Hematopoietic multipotent progenitor cell treated with erythropoietin and hydrocortisone succinate and interleukin-3 and kit ligand, for 4 days (in vitro differentiated cells): ENCODE data around the gene SYNE2.
"Not testable (repeated sequence)": the region's sequence is repeated elsewhere in the genome, so short reads cannot be mapped to it uniquely, and the experiment has no call there.

Experiments used
- DNase-seq: peaks from one replicate; pipeline ENCODE4 v3.0.0-alpha.2; 2015

Gene SYNE2

DNA sequence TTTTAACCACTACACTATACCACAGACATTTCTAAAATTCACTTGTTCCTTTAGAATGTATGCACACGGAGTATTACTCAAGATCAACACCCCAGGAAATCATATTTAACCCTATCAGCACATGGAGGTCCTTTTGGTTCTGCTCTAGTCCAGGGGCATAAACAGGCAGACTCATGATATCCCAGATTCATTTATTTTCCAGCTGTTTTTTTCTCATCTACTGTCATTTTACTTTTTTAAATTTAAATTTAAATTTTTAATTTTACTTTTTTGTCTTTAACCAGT is 17.9 kb downstream of the SYNE2 start:
- DNase-seq, result not testable (repeated sequence)

DNA sequence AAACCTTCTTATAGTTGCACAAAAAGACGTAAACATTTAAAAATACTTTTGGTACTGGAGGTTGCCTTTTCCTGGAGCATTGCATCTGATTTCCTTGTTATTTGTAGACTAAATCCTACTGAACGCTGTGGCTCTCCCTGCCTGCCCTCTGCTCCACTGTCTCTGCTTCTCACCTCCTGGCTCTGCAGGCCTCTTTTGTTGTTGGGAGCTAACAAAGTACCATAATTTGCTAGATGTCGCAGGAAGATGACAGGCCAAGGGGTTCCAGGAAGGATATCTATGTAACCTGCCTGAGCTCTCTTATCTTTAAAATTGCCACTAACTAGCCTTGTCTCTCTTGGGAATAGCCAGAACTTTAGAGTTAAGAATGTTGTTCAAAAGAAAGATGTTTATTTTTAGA is 21.4 kb downstream of the SYNE2 start:
- no peak for DNase-seq

DNA sequence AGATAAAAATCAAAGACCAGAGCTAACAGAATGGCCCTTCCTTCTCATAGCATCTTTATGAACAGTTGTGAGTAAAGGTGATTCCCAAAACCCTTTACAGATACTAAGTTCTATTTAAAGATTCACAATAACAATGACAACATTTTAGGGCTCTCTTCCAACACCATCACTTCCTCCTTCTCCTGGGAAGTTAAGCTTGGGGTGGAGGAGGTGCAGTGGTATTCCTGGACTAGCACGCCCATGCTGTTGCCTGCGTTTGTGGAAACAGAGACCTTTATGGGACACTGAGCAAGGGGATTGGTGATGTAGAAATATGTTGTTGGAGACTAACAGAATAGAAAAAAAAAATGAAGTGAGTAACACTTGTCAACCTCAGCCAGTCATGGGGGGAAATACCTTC is 22.5 kb downstream of the SYNE2 start:
- DNase-seq, result no peak

DNA sequence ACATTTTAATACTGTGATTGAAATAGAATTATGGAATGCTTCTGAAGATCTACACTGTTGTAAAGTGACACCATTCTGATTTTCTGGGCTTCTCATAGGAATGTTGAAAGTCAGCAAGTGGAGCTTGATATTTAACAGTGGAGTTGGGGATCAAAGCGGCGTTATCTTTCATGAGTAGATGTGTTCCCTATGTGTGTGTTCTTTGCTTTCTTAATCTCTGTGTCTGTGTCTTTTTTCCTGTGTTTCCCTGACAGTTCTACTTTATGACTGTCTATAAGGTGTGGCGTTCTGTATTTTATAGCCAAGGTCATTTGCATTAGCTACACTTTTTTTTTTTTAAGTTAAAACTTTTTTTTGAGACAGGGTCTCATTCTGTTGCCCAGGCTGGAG is 24.7 kb downstream of the SYNE2 start:
- DNase-seq, result no peak

DNA sequence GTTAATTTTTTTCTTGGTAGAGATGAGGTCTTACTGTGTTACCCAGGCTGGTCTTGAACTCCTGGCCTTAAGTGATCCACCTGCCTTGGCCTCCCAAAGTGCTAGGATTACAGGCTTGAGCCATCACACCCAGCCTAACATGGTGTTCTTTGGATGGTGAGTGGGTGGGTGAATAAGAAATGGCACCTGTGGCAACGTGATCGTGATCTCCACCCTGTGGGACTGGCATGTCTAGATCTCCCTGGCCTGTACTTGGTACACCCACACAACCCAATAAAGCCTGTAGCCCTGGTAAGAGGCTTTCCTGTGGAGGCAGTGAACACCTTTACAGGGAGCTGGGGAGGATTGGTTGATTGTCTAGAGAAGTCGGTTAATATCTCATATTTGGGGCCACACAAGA is 25.2 kb downstream of the SYNE2 start:
- DNase-seq, result no peak

DNA sequence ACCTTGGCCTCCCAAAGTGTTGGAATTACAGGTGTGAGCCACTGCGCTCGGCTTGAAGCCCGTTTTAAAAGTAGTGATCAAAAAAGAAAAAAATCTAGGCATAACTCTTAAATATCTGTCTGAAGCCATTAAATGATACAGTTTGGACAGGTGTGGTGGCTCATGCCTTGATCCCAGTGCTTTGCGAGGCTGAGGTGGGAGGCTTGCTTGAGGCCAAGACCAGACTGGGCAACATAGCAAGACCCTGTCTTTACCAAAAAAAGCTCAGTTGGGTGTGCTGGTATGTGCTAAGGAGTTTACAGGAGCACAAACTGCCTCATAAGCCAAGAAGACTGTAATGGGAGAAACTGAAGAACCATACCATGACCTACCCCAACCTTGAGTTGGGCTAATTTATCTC is 26.0 kb downstream of the SYNE2 start:
- DNase-seq, result no peak

DNA sequence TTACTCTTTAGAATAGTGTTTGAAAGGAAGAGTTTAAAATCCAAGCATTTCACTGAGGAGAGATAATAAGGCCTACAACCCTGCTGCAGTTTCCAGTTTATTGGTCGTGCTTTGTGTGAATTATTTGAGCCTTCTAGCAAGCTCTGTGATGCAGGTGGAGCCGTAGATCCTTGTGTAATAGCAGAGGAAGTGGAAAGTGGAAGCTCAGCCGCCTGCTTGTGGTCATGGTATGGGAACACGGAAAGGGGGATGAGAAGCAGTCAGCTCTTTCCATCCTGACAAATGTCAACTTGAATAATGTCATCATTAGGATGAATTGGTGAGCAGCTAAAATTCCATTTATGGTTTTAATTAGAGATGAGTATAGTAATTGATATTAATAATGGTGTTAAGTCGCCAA is 29.1 kb downstream of the SYNE2 start:
- peak; percentile 15 for DNase-seq

DNA sequence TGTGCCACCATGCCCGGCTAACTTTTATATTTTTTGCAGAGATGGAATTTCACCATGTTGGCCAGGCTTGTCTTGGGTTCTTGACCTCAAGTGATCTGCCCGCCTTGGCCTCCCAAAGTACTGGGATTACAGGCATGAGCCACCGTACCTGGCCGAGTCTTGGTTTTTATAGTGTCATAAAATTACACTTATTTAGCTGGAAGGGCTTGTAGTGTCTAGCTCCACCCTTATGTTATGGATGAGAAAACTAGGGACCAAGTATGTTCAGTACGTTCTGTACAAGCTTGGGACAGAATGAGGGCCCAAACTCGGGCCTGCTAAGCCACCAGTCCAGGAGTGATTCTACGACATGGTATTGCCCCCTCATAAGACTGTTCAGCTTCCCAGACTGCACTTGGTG is 35.1 kb downstream of the SYNE2 start:
- DNase-seq, result no peak

DNA sequence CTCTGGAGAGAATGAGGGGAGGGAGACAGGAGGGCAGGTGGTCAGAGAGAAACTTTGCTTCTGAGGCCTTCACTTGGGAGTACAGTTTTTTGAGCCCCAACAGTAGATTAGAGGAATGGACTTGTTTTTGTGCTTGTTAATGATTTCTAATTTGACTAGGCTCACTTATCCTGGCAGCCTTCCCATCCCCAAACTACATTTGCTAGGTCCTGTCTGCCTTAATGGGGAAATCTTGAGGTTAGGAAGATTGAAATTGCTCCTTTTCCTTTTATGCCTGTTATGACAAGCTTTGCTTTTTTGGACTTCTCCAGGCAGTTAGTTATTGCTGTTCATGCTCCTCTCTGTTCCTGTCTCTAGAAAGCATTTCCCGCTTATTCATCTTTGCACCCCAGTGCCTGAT is 37.7 kb downstream of the SYNE2 start:
- DNase-seq, result no peak

DNA sequence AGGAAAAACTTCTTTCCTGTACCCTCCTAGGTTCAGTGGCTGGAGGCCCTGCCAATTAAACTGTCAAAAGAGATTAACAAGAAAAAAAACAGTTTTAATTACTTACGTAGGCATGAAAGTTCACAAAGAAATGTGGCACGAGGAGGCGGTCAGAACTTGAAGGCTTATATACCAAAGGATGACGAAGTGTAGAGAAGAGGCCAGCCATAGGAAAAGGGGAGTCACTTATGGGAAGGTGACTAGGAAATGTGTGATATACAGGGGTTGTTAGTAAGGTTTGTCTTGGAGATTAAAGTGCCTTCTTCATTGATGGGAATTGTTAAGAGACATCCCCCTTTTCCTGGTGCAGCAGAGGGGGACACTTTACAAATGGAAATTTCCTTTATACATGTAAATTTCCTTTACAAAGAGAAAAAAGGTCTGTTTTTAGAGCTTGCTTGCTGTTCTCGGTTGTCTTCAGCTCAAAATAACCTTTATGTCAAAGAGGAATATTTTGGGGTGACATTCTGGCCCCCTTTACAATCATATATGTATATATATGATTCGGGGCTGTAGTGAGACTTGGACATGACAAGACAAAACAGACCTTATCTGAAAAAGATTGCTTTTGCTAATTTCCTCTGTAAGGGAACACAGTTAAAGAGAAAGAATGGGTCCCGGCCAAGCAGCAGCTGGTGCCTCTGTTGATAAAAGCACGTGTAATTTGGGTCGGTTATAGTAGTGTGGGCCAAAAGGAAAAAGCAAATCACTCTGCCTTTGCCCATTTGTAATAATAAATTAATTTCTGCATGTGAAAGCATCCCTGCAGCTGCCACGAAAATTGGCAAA is 38.6 kb downstream of the SYNE2 start:
- peak; percentile 12 for DNase-seq

DNA sequence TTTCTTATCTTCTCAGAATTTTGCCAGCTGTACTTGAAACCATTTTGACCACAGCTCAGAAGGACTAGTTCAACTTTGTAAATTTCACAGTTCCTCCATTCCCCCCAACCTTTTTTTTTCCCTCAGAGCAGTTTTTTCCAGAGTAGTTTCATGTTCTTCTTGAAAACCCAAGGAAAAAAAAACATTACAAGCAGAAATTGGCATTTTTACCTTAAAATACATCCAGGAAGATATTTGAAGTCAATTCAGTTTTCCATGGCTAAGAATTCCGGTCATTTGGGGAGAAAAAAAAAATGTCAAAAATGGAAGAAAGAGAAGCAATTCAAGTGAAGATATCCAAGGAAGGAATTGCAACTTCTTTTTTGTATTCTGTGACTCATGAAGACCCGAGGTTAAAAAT is 39.5 kb downstream of the SYNE2 start:
- peak; percentile 13 for DNase-seq

DNA sequence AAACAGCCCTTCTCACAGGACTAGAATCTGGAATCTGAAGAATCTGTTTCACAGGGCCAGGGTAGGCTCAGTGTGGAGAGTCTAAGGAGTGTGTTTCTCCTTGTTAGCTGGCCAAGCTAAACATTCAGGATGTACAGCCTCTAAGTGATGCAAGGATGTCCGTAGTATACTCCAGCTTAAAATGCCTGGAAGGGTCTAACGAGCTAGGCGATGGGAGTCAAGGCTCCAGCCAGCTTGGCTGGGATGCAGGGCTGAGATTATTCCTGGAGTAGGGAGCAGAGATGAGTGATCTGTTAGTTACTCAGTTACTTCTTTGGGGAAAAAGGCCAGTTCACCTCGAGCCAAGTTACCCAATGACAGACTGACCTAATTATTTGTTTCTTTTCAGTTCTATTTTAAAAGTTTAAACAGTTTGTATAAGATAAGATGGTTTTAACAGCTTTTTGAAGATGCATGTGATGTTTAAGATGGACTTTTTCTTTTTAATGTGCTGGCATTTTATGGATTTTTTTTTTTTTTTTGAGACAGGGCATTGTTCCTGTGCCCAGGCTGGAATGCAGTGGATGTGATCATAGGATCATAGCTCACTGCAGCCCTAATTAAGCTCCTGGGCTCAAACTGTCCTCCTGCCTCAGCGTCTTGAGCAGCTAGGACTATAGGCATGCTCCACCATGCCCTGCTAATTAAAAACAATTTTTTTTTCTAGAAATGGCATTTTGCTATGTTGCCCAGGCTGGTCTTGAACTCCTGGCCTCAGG is 41.1 kb downstream of the SYNE2 start:
- DNase-seq, result no peak

DNA sequence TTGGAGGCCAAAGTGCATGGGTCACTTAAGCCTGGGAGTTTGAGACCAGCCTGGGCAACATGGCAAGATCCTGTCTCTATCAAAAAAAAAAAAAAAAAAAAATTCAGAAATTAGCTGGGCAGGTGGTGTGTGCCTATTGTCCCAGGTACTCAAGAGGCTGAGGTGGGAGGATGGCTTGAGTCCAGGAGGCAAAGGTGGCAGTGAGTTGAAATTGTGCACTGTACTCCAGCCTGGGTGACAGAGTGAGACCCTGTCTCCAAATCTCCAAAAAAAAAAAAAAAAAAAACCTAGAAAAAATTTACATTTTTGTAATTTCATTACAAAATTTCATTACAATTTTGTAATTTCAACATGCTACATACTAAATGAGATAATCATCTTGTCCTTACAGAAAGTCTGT is 42.7 kb downstream of the SYNE2 start:
- DNase-seq, result no peak

DNA sequence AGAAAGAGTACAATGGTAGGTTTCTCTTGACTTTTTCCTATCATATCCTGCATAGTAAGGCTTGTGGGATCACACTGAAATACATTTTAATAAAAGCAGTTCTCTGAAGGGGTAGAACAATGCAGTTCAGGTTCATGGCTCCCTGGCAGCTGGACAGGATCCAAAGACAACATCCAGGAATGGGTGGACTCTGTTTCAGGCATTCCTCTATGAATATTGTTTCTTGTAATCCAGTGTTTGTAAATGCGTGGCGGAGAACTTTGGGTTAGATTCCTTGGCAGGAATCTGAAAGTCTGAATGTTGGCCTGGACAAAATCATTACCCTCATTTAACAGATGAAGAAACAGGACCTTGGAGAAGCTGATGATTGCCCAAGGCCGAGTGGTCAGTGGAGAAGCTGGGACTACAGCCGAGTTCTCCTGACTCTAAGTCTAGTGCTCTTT is 43.5 kb downstream of the SYNE2 start:
- DNase-seq, result no peak

DNA sequence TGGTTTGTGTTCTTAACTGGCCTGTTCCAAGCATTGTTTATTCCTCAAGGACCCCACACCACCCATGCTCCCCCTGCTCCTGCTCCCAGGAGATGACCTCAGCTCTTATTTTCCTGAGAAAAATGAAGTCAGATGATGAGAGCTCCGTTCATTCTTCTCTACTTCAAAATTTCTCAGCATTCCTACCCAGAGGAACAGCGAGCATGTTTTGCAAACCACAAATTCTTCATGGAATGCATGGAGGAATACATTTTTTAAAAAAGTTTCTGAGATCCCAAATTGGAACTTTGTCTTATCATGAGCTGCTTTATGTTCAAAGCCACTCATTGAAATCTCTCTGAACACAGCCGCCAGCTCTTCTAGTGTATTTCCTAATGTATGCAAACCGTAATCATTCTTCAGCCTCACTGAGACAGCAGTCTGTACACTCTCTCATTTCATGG is 44.9 kb downstream of the SYNE2 start:
- DNase-seq, result no peak

DNA sequence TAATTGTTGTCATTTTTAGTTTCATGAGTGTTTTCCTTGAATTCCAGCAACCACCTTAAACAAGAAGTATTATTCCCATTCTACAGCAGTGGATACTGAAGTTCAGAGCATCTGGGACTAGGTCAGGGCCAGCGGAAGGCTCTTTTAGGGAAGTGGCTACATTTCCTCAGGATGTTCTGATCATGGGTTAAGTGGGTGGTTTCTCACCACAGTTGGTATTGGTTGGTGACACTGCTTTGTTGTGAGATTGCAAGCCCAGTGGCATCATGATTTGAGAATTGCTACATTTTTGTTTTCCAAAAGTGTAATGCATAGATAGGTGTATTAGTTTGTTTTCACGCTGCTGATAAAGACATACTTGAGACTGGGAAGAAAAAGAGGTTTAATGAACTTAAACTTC is 47.1 kb downstream of the SYNE2 start:
- DNase-seq, result peak; percentile 72

DNA sequence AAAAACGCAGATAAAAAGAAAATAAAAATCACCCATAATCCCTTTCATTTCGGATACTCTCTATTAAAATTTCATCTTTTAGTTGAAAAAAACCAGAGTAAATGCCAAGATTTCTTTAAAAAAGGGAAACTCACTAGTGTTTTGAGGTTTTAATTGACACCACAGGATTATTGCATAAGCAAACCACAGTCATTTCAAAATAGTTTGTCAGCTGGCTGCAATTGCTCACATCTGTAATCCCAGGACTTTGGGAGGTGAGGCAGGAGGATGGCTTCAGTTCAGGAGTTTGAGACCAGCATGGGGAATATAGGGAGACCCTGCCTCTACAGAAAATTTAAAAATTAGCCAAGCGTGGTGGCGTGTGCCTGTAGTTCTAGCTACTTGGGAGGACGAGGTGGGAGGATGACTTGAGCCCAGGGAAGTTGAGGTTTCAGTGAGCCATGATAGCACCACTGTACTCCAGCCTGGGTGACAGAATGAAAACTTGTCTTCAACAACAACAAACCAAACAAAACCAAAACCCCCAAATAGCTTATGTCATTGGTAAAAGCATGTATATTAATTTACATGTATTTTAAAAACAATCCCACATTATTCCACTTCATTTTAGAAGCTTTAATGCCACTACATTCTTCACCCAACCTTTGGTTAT is 48.8 kb downstream of the SYNE2 start:
- peak; percentile 77 for DNase-seq

DNA sequence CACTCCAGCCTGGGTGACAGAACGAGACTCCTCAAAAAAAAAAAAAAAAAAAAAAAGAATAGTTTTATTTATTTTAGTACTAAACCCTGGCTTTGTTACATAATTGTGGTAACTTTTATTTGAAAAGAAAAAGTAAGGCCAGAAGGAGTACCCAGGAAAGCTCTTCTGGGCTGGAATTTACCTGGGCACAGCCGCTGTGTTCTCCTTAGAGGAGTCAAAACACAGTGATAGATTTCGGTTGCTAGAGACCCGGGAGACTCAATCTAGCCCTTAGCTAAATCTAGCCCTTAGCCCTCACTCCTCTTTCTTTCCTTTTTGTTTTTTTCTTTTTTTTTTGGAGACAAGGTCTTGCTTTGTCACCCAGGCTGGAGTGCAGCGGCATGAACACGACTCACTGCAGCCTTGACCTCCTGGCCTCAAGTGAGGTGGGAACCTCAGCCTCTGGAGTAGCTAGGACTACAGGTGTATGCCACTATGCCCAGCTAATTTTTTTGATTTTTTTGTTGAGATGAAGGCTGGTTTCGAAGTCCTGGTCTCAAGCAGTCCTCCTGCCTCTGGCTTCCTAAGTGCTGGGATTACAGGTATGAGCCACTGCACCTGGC is 49.7 kb downstream of the SYNE2 start:
- no peak for DNase-seq

DNA sequence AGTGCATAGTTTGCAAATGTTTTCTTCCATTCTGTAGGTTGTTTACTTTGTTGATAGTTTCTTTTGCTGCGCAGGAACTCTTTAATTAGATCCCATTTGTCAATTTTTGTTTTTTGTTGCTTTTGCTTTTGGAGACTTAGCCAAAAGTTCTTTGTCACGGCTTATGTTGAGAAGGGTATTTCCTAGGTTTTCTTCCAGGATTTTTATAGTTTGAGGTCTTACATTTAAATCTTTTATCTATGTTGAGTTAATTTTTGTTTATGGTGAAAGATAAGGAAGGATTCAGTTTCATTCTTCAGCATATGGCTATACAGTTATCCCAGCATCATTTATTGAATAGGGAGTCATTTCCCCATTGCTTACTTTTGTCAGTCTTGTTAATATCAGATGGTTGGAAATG is 51.9 kb downstream of the SYNE2 start:
- DNase-seq, result no peak

DNA sequence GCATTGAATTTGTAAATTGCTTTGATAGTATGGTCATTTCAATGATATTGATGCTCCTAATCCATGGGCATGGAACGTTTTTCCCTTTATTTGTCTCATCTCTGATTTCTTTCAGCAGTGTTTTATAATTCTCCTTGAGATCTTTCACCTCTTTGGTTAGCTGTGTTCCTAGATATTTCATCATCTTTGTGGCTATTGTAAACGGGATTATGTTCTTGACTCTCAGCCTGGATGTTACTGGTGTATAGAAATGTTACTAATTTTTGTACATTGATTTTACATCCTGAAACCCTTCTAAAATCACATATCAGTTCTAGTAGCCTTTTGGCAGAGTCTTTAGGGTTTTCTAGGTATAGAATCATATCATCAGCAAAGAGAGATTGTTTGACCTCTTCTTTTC is 52.6 kb downstream of the SYNE2 start:
- no peak for DNase-seq

DNA sequence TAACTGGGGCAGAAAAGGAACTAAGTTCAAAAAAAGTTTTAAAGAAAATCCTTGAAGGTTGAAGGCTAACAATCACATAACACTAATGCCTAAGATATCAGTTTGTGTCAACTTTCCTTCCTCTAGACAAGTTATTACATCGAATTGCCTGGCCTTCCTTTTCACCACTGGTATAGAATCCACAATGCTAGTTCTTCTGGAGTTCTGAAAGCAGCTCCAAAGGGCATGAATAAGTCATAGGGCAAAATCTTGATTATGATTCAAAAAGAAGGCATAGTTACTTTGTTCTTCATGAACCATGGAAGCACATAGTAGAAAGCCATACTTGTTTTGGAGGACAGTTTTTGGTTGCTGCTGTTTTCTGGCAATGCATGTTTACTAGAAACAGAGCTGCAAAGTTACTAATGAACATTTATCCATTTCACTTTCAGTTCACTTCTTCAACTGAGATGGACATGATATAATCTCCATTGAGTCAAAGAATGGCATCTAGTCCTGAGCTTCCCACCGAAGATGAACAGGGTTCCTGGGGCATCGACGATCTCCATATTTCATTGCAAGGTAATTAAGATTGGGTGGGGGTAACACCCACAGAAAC is 56.0 kb downstream of the SYNE2 start:
- no peak for DNase-seq

DNA sequence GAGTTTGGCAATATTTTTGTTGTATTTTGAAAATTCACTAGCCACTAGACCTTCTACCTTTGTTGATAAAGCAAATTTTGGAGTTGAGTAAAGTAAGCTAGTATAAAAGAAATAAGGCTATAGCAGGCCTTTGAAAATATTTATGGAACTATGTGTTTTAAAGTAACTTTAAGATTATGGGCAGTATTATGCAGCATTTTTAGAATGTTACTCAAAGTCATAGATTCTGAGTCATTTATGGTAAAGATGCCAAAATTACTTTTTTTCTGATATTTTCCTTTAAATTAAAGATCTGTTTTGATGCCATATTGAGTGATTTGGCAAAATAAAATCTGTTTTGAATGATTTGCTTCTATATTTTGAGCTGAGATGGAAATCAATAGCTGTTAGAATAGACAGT is 57.2 kb downstream of the SYNE2 start:
- no peak for DNase-seq
